NB4 (cell line): ENCODE results near the gene CCDC40.

Source experiments
- DNase-seq: peaks from one replicate; pipeline ENCODE4 v3.0.0; 2010; ENCODE audit warnings: low read depth
- H3K4me3 ChIP-seq: one replicate; pipeline ENCODE4 v1.5.1; 2011; ENCODE audit warnings: mild to moderate bottlenecking, low read depth, low read length, moderate library complexity
- MYC ChIP-seq: IDR thresholded peaks from 2 replicates; pipeline ENCODE4 v1.6.1; 2011; ENCODE audit warnings: low read depth, low read length
- POLR2A ChIP-seq: IDR thresholded peaks from 2 replicates; pipeline ENCODE4 v1.6.1; 2011; ENCODE audit warnings: mild to moderate bottlenecking; ENCODE audit not compliant: insufficient read length; ENCODE audit errors: extremely low read depth
- TF ChIP-seq, protein P1 (sequence below): IDR thresholded peaks from one replicate; pipeline ENCODE4 v1.5.1; 2012; ENCODE audit warnings: low read depth, low read length
- TF ChIP-seq, protein P2 (sequence below): IDR thresholded peaks from 2 replicates; pipeline ENCODE4 v1.6.1; 2011; ENCODE audit warnings: low read depth, low read length

Gene CCDC40

DNA sequence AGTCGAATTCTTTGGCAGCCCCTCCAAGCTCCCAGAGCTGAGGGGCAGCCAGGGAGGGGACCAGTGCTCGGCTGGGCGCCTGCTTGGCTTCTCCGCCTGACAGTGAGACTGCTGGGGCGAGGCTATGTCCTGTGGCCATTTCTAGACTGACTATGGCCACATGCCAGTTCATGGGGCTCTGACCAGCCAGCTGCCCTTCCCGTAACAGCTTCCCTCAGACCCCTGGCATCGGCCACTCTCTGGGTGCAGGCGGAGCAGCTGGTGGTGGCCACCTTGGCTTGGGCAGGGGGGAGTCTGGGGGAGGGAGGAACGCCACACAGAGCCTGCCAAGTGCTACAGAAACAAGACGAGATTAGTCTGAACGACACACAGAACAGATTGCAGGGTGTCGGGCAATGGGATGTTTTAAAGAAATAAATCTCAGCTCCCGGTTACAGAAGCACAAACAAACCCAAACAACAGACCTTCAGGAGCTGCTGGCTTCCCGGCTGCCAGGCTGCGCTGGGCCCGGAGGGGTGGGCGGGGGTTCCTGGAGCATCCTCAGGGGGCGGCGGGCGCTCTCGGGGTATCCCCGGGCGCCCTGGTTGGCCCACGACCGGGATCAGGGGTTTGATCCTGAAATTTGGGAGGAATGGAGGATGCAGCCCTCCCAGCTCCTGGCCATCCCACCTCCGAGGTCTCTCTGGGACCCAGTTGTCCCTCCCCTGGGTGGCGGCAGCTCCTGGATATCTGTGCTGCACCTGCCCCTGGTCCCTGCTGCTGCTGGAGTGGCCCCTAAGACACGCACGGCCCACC lies 35.3 kb upstream of the CCDC40 start:
- DNase-seq, result no peak
- no peak for TF ChIP-seq POLR2A
- TF ChIP-seq, protein P1, sequence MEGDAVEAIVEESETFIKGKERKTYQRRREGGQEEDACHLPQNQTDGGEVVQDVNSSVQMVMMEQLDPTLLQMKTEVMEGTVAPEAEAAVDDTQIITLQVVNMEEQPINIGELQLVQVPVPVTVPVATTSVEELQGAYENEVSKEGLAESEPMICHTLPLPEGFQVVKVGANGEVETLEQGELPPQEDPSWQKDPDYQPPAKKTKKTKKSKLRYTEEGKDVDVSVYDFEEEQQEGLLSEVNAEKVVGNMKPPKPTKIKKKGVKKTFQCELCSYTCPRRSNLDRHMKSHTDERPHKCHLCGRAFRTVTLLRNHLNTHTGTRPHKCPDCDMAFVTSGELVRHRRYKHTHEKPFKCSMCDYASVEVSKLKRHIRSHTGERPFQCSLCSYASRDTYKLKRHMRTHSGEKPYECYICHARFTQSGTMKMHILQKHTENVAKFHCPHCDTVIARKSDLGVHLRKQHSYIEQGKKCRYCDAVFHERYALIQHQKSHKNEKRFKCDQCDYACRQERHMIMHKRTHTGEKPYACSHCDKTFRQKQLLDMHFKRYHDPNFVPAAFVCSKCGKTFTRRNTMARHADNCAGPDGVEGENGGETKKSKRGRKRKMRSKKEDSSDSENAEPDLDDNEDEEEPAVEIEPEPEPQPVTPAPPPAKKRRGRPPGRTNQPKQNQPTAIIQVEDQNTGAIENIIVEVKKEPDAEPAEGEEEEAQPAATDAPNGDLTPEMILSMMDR, result no peak
- H3K4me3 ChIP-seq, result no peak overlapping the region

DNA sequence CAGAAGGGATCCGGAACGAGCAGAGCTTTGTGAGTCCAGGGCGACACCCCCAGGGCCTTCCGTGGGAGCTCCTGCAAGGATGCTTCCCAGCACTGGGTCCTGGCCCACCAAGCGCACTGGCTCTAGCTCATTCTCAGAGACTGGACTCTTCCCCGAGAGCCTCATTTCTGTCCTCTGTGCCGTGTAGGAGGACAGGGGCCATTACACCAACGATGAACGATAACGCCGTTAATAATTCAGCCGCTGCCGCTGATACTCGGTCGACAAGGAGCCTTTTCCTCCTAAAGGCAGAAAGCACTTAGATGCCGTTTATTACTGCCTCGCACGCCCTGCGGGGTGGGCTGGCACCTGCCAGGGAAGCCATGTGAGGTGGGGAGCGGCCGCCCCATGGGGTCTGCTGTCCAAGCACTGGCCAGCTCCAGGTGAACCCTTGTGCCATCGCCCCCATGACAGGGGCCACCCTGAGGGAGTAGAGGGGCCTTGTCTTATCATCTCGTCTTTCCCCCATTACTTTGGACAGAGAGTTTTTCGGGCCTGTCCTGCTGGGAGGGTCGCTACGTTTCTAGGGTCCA lies 34.3 kb upstream of the CCDC40 start:
- DNase-seq, result no peak
- TF ChIP-seq, protein P1, result no peak
- no peak for TF ChIP-seq MYC
- no peak for TF ChIP-seq POLR2A
- TF ChIP-seq, protein P2, sequence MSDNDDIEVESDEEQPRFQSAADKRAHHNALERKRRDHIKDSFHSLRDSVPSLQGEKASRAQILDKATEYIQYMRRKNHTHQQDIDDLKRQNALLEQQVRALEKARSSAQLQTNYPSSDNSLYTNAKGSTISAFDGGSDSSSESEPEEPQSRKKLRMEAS, result no peak
- H3K4me3 ChIP-seq, result no peak overlapping the region

DNA sequence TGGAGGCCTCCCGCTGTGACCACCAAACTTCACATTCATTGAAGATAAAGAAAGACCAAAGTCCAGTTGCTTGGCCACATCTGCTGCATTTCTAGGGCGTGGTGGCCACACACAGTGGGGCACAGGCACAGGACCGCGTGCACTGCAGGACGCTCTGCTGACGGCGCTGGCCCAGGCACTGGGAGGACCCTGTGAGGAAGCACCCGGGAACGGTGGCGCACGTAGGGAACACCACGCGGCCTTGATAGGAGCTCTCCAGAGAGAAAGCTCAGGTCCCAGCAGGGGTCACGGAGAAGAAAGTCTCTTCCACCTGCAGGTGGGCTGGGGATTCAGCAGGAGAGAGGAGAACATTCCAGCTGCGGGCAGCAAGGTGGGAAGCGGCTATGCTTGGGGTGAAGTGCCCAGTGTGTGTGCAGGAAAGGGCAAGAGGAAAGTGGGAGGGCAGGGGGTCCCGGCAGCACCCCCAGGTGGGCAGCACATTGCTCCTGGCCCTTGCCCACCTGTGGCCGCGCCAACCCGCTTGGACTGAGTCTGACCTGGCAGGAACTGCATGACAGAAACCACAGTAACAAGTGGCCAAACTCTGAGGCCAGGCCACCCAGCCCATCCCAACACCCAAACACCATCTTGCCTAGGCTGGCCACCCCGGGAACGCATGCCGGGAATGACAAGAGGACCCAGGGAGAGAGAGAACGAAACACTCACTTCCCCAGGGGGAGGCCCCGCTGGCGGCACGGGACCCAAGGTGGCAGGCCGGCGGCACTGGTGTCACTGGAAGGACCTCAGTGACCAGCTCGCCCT lies 33.6 kb upstream of the CCDC40 start:
- no peak overlapping the region for H3K4me3 ChIP-seq
- DNase-seq, result no peak
- TF ChIP-seq, protein P2, result no peak
- TF ChIP-seq MYC (no peak), POLR2A (no peak)
- TF ChIP-seq, protein P1, result no peak

DNA sequence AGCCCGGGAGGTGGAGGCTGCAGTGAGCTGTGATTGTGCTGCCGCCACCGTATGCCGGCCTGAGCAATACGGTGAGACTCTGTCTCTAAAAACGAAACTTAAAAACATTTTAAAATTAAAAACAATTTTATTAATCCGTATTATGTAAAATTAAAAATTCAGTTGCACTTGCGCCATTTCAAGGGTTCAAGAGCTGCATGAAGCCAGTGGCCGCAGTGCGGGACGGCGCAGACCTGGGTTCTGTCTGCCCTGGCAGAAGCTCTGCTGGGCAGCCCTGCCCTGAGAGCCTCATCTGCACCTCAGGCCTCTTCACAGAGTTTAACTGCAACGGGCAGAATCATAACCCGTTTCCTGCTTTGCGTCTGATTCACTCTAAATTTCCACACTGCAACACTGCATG lies 32.5 kb upstream of the CCDC40 start:
- peak; percentile 35 for DNase-seq
- no peak overlapping the region for H3K4me3 ChIP-seq
- TF ChIP-seq MYC, result no peak
- no peak for TF ChIP-seq POLR2A
- TF ChIP-seq, protein P1, result no peak
- TF ChIP-seq, protein P2, result no peak

DNA sequence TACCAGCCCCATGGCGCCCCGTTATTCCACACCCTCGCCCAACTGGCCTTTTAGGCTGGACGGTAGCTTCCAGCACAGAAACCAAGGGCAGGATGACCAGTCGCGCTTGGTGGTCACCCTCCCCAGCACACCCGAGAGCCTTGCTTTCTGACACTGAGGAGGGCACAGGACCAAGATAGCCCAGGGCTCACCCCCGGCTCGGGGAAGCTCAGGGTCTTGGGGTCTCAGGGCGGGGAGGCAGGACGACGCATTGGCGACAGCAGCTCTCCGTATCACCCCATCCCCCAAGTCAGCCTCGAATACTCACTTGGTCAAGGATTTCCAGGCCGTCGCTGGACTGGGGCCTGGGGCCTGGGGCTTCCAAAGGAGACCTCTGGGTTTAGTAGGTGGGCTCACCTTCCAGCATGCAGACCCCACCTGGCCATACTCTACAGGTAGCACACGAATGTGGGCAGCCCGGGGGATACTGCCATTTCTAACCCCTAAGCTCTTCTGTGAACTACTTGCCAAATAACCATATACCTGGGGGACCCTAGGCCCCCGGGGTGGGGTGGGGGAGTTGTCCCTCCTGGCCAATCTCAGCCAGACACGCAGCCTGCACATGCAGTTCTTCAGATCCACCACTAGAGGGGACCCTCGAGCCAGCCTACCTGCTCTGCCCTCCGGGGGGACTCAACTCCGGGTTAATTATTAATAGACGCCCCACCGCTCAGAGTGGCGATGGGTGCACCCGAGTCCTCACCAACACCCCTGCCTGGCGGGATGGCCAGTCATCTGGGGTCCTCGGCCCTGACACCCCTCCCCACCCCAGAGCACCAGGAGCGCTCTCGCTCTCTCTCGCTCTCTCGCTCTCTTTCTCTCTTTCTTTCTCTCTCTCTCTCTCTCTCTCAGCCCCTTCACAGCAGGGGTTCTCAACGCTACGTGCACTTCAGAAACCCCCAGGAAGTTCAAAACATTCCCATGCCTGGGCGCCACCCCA lies 30.8 kb upstream of the CCDC40 start:
- H3K4me3 ChIP-seq, result no peak overlapping the region
- DNase-seq, result peak; percentile 63
- no peak for TF ChIP-seq POLR2A
- TF ChIP-seq, protein P2, result peak; percentile 49; the same call in 1 of the 2 replicates
- TF ChIP-seq MYC, result no peak
- TF ChIP-seq, protein P1, result peak; percentile 90
